ENCODE data around the gene HIF1AN. TPM values are rescaled to one million over a fixed set of nuclear protein-coding genes. Genes with fewer than 3 reads are reported as not detected.

HIF1AN gene
- total RNA-seq, 1 experiment from 2014 or later = 58.7 TPM

GRCh38 chr10:100560248-100560647 lies 24.5 kb downstream of the HIF1AN start:
- H3K14ac ChIP-seq (ENCODE audit: insufficient read depth, low read length) = no peak overlapping the region
- no peak overlapping the region for H3K27ac ChIP-seq (ENCODE audit: insufficient read length, low read depth, low read length)
- H2BK120ac ChIP-seq (ENCODE audit: low read depth, low read length, poor library complexity, severe bottlenecking) = no peak overlapping the region
- no peak overlapping the region for H2BK5ac ChIP-seq (ENCODE audit: insufficient read length, low read length)
- no peaks in the 10 kb centered on the region for H3K9me3 ChIP-seq (ENCODE audit: control insufficient read depth, low read depth, low read length)
- no peak overlapping the region for H3K56ac ChIP-seq (ENCODE audit: insufficient read length, low read depth, low read length)
- H4K20me1 ChIP-seq (ENCODE audit: control insufficient read depth, insufficient read depth, insufficient read length) = no peaks in the 10 kb centered on the region
- Mint-ChIP-seq H3K4me3 (no peak overlapping the region; a peak in 1 of 5 replicates), H3K27me3 (ENCODE audit: low read depth) (peaks cover 5% of the 10 kb centered on the region), H3K4me1 (peaks cover 11 to 24% of the 10 kb centered on the region in 2 experiments), H3K9me3 (peaks cover 0 to 5% of the 10 kb centered on the region in 2 experiments; a peak in 1 of 5 replicates), H3K27ac (peak overlapping the region in 1 of 3 experiments; percentile 27; a peak in 1 of 7 replicates), H3K36me3 (ENCODE audit: insufficient read depth in 1 of 3, low read depth in 3 of 3) (peaks cover 0 to 13% (median 10%) of the 10 kb centered on the region in 3 experiments; a peak in 3 of 7 replicates)
- H3K4me1 ChIP-seq (ENCODE audit: insufficient read depth, low read length) = no peaks in the 10 kb centered on the region
- H2BK15ac ChIP-seq (ENCODE audit: low read depth, low read length) = no peak overlapping the region
- no peak overlapping the region for H2BK12ac ChIP-seq (ENCODE audit: insufficient read length, low read depth, low read length)
- no peak overlapping the region for H2AK5ac ChIP-seq (ENCODE audit: insufficient read length, low read length)
- no peak overlapping the region for H2BK20ac ChIP-seq (ENCODE audit: low read depth, low read length, poor library complexity, severe bottlenecking)
- no peak overlapping the region for H3T11ph ChIP-seq (ENCODE audit: low read length)
- H3K4me2 ChIP-seq (ENCODE audit: insufficient read depth, insufficient read length, low read length) = no peak overlapping the region
- no peak overlapping the region for H3K9ac ChIP-seq (ENCODE audit: extremely low read depth, insufficient read length, low read length)
- no peak for TF ChIP-seq CTCF (conservative IDR thresholded peaks at IDR 0.05)
- no peaks in the 10 kb centered on the region for H3K79me1 ChIP-seq (ENCODE audit: insufficient read depth, low read depth, low read length, poor library complexity, severe bottlenecking)
- no peak overlapping the region for H2AFZ ChIP-seq (ENCODE audit: low read length)
- no peak for DNase-seq
- H3K79me2 ChIP-seq (ENCODE audit: insufficient read depth, low read length) = no peaks in the 10 kb centered on the region
- H4K5ac ChIP-seq (ENCODE audit: insufficient read length, low read depth, low read length) = no peak overlapping the region
- no peak overlapping the region for H3K4ac ChIP-seq (ENCODE audit: low read depth, low read length)
- no peaks in the 10 kb centered on the region; the same call in 1 of the 2 replicates for H3K27me3 ChIP-seq (ENCODE audit: insufficient read depth, low read length)
- no peak overlapping the region for H3K18ac ChIP-seq (ENCODE audit: insufficient read length, low read depth, low read length)
- WGBS (ENCODE audit: extremely low coverage, insufficient read length, low lambda C conversion rate) = no CpG with 5 or more reads among the region's 1 CpG
- H3K23ac ChIP-seq (ENCODE audit: insufficient read length, low read depth, low read length) = no peak overlapping the region
- H4K8ac ChIP-seq (replicated peaks; ENCODE audit: insufficient read length, low read depth, low read length) = no peak overlapping the region
- no peaks in the 10 kb centered on the region for H3K23me2 ChIP-seq (ENCODE audit: insufficient read length, low read depth, low read length, poor library complexity, severe bottlenecking)
- H4K91ac ChIP-seq (ENCODE audit: insufficient read length, low read depth, low read length) = no peak overlapping the region

Measured in H9 (cell line).